ENCODE results near the gene NEK11. TPM values are rescaled to one million over a fixed set of nuclear protein-coding genes. Genes with fewer than 3 reads are reported as not detected.

Gene NEK11, protein sequence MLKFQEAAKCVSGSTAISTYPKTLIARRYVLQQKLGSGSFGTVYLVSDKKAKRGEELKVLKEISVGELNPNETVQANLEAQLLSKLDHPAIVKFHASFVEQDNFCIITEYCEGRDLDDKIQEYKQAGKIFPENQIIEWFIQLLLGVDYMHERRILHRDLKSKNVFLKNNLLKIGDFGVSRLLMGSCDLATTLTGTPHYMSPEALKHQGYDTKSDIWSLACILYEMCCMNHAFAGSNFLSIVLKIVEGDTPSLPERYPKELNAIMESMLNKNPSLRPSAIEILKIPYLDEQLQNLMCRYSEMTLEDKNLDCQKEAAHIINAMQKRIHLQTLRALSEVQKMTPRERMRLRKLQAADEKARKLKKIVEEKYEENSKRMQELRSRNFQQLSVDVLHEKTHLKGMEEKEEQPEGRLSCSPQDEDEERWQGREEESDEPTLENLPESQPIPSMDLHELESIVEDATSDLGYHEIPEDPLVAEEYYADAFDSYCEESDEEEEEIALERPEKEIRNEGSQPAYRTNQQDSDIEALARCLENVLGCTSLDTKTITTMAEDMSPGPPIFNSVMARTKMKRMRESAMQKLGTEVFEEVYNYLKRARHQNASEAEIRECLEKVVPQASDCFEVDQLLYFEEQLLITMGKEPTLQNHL
- total RNA-seq: 1.2 and 2.9 TPM in 2 replicates

GRCh38 chr3:131026321-131027151 lies at the start of gene NEK11, which contains the start of gene ASTE1:
Gene NEK11, plus strand, starts transcription at chr3:131026877. Its CDS starts 2,832 bp downstream, at chr3:131029709.
Gene ASTE1, minus strand, starts transcription at chr3:131026825. Its CDS starts 1,519 bp downstream, at chr3:131025306.

GRCh38 chr3:131381445-131382291 lies 355.0 kb downstream of the NEK11 start, which contains the start of gene NUDT16:
Gene NUDT16, plus strand, starts transcription at chr3:131381774. Its CDS starts 31 bp downstream, at chr3:131381805.

Other genes with a start within 250 kb of the NEK11 start
- gene ATP2C1, start 132.8 kb upstream of the NEK11 start, total RNA-seq: 24.8 and 41.4 TPM in 2 replicates
- gene ASTE1, start 52 bp upstream of the NEK11 start, total RNA-seq: 3.4 and 4.8 TPM in 2 replicates

Measured in bronchus fibroblast of lung (primary cell).